T-helper 17 cell (primary cell): ENCODE results near the gene UBR7. TPM values are rescaled to one million over a fixed set of nuclear protein-coding genes. Genes with fewer than 3 reads are reported as not detected.
A peak's percentile ranks its signal among the peaks of the same experiment; 100 is the strongest.
"Not testable (repeated sequence)": the region's sequence is repeated elsewhere in the genome, so short reads cannot be mapped to it uniquely, and the experiment has no call there.

ENCODE experiments used
- ATAC-seq: fragments of 150-1000 bp; cut with Tn5 transposase; 2 replicates; pipeline ENCODE4 v1.10.0; 2021; ENCODE audit warnings: mild to moderate bottlenecking, moderate library complexity
- DNase-seq, 3 donors: peaks; one replicate each; pipeline versions ENCODE4 v3.0.0 to v3.0.0-alpha.2; 2020 to 2021
- H3K9me3 ChIP-seq: one replicate; pipeline ENCODE4 v1.7.0; 2013; ENCODE audit warnings: low read length, mild to moderate bottlenecking; ENCODE audit not compliant: control insufficient read depth, poor library complexity, severe bottlenecking
- H3K27ac Mint-ChIP-seq: one replicate; pipeline ENCODE4 v1.8.0; 2022; ENCODE audit warnings: mild to moderate bottlenecking, moderate library complexity, mixed read lengths
- H3K27me3 Mint-ChIP-seq: one replicate; pipeline ENCODE4 v1.8.0; 2022; ENCODE audit warnings: mixed read lengths
- H3K36me3 Mint-ChIP-seq: one replicate; pipeline ENCODE4 v1.8.0; 2022; ENCODE audit warnings: low read depth, mixed read lengths
- H3K4me1 Mint-ChIP-seq: one replicate; pipeline ENCODE4 v1.8.0; 2022; ENCODE audit warnings: mild to moderate bottlenecking, mixed read lengths
- H3K4me3 Mint-ChIP-seq: one replicate; pipeline ENCODE4 v1.8.0; 2022; ENCODE audit warnings: mild to moderate bottlenecking, moderate library complexity, mixed read lengths
- total RNA-seq, 4 donors: library from RNA in 2 of 4; stranded (reverse) in 2 of 4; gene quantifications; one replicate each; pipeline ENCODE4 v1.2.3 and lab custom pipeline; 2022 to 2026

UBR7 gene, protein sequence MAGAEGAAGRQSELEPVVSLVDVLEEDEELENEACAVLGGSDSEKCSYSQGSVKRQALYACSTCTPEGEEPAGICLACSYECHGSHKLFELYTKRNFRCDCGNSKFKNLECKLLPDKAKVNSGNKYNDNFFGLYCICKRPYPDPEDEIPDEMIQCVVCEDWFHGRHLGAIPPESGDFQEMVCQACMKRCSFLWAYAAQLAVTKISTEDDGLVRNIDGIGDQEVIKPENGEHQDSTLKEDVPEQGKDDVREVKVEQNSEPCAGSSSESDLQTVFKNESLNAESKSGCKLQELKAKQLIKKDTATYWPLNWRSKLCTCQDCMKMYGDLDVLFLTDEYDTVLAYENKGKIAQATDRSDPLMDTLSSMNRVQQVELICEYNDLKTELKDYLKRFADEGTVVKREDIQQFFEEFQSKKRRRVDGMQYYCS
- 10 to 100 TPM; 12.9 to 14.6 TPM for total RNA-seq
- total RNA-seq (lab: John Stamatoyannopoulos, UW) = 20.4 to 40.6 reads per million in 2 donors

DNA sequence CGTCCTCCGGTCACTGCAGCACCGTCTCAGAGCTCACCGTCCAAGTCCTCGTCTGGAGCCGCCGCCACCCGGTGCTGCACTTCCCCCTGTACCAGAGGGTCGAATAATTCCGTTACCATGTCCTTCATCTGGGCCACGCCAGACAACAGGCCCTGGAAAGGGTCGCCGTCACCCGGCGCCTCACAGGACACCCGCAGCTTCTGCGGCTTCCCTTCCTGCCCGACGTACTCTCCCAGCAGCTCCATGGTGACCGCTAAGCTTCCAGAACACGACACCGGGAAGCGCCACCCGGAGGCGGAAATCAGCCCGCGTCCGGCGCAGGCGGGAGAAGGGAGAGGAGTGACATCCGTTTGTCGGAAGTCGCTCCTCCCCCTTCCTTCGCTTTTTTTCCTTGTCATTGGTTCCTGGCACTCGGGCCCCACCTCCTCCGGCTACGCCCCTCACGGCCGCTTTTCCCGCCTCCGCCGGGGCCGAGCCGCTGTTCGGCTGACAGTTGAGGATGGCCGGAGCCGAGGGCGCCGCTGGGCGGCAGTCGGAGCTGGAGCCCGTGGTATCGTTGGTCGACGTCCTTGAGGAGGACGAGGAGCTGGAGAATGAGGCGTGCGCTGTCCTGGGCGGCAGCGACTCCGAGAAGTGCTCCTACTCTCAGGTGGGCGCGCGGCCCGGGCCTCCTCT, at the start of gene UBR7, which contains the start of gene GON7:
Gene UBR7, plus strand, starts transcription at position 464 of the 675 bp plus-strand sequence. Its CDS starts 36 bp downstream, at position 500.
Gene GON7, minus strand, starts transcription at position 273 of the 675 bp plus-strand sequence. Its CDS starts 28 bp downstream, at position 245.
- Mint-ChIP-seq H3K27ac (peak within 1 kb of the TSS; percentile 98), H3K36me3 (peaks cover 3% of the 10 kb centered on the region), H3K4me3 (peak within 1 kb of the TSS; percentile 97), H3K27me3 (no peaks in the 10 kb centered on the region), H3K4me1 (peaks cover 24% of the 10 kb centered on the region)
- H3K9me3 ChIP-seq = no peaks in the 10 kb centered on the region
- DNase-seq (peak; percentile 75 to 86 (median 81)), ATAC-seq (peak; percentile 98)

DNA sequence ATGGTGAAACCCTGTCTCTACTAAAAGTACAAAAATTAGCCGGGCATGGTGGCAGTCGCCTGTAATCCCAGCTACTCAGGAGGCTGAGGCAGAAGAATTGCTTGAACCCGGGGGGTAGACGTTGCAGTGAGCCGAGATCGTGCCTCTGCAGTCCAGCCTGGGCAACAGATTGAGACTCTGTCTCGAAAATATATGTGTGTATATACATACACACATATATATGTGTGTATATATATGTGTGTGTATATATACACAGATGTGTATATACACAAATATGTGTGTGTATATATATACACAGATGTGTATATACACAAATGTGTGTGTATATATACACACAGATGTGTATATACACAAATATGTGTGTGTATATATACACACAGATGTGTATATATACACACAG, 48.7 kb upstream of the UBR7 start:
- H3K9me3 ChIP-seq, H3K4me3 Mint-ChIP-seq, H3K27me3 Mint-ChIP-seq, ATAC-seq, H3K36me3 Mint-ChIP-seq, H3K4me1 Mint-ChIP-seq, DNase-seq, H3K27ac Mint-ChIP-seq: not testable (repeated sequence)

DNA sequence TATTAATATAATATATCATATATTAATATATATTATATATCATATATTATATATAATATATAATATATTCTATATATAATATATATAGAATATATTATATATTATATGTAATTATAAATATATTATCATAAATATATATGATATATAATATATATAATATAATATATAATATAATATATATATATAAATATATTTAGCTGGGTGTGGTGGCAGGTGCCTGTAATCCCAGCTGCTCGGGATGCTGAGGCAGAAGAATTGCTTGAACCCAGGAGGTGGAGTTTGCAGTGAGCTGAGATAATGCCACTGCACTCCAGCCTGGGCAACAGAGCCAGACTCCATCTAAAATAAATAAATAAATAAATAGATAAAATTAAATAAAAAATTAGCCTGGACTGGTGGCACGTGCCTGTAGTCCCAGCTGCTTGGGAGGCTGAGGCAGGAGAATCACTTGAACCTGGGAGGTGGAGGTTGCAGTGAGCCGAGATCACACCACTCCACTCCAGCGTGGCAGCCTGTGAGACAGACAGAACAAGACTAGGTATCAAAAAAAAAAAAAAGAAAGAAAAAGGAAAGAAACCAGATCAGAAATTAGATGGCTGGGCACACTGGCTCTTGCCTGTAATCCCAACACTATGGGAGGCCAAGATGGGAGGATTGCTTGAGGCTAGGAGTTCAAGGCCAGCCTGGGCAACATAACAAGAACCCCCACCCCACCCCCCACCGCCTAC, 47.3 kb upstream of the UBR7 start:
- not testable (repeated sequence) for H3K4me1 Mint-ChIP-seq, H3K4me3 Mint-ChIP-seq, ATAC-seq, H3K9me3 ChIP-seq, DNase-seq, H3K27me3 Mint-ChIP-seq, H3K27ac Mint-ChIP-seq, H3K36me3 Mint-ChIP-seq

DNA sequence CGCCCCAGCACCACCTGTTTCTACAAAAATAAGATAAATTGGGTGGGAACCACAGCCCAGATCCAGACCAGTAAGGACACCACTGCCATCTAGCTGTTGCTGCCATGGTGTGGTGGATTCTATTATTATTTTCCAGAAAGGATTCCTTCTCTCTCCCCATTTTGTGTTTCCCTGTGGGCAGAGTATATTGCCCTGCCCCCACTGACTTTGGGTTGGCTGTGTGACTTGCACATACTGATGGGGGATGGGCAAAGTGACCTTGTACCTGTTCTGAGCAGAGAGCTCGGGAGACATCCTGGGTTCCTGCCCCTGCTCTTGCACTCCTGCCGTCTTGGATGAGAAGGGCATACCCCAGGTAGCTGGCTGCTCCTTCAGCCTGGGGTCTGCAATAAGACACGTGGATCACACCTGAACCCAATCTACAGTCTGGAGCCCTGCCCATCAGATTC, 46.7 kb upstream of the UBR7 start:
- H3K9me3 ChIP-seq = no peaks in the 10 kb centered on the region
- H3K36me3 Mint-ChIP-seq = no peaks in the 10 kb centered on the region
- no peak overlapping the region for H3K27ac Mint-ChIP-seq
- no peaks in the 10 kb centered on the region for H3K4me1 Mint-ChIP-seq
- ATAC-seq (no peak), DNase-seq (no peak)
- H3K4me3 Mint-ChIP-seq = no peak overlapping the region
- H3K27me3 Mint-ChIP-seq = no peaks in the 10 kb centered on the region

DNA sequence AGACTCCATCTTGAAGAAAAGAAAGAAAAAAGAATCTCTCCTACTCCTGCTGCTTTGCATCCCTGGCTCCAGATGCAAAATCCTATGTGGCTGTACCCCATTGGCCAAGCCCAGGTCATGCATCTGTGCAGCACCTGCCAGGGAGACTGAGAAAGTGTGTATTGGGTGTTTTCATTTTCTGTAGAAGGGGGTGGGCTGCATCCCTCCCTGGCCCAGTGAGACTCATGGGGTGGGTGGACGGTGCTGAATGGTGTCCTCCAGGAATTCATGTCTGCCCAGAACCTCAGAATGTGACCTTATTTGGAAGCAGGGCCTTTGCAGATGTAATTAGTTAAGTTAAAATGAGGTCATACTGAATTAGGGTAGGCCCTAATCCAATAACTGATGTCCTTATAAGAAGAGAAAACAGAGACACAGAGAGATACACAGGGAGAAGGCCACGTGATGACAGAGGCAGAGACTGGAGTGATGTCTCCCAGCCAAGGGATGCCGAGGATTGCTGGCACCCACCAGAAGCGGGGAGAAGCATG, 45.6 kb upstream of the UBR7 start:
- no peaks in the 10 kb centered on the region for H3K9me3 ChIP-seq
- Mint-ChIP-seq H3K36me3 (no peaks in the 10 kb centered on the region), H3K27me3 (no peaks in the 10 kb centered on the region), H3K4me1 (no peaks in the 10 kb centered on the region), H3K4me3 (no peak overlapping the region), H3K27ac (no peak overlapping the region)
- ATAC-seq (no peak), DNase-seq (no peak)

DNA sequence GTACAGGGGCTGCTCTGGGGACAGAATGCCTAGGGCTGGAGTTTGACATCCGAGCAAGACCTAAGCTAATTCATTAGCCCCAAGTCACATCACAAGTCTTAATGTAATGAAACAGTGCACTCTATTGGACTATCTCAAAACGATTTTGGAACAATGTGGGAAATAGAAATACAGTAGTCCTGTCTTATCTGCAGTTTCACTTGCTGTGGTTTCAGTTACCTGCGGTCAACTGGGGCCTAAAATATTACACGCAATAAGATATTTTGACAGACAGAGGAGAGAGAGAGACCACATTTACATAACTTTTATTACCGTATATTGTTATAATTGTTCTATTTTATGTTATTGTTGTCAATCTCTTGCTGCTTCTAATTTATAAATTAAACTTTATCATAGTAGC, 43.5 kb upstream of the UBR7 start:
- Mint-ChIP-seq H3K27me3 (no peaks in the 10 kb centered on the region), H3K36me3 (no peaks in the 10 kb centered on the region), H3K4me1 (no peaks in the 10 kb centered on the region), H3K4me3 (no peak overlapping the region), H3K27ac (no peak overlapping the region)
- ATAC-seq = no peak
- H3K9me3 ChIP-seq = no peaks in the 10 kb centered on the region
- no peak for DNase-seq

DNA sequence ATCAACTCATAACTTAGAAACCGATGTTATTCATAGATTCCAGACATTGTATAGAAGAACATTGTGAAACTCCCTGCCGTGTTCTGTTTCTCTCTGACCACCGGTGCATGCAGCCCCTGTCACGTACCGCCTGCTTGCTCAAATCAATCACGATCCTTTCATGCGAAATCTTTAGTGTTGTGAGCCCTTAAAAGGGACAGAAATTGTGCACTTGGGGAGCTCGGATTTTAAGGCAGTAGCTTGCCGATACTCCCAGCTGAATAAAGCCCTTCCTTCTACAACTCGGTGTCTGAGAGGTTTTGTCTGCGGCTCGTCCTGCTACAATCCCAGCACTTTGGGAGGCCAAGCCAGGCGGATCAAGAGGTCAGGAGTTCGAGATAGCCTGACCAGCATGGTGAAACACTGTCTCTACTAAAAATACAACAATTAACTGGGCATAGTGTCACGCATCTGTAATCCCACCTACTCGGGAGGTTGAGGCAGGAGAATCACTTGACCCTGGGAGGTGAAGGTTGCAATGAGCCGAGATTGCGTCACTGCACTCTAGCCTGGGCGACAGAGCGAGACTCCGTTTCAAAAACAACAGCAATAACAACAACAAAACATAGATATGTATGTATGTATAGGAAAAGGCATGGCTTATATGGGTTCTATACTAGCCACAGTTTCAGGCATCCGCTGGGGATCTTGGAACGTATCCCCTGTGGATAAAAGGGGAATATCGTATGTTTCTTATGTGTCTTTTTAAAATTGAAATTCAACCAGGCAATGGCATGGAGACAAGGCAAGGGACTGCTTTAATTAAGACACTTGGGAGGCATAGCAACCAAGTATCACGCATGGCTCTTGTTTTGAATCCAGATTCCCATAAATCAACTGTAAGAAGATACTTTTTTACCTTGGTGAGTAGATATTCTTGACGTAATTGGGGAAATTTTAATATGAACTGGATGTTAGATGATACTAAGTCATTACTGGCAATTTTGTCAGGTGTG, 41.5 kb upstream of the UBR7 start:
- not testable (repeated sequence) for DNase-seq, H3K27ac Mint-ChIP-seq, H3K9me3 ChIP-seq, H3K4me1 Mint-ChIP-seq, H3K27me3 Mint-ChIP-seq, H3K36me3 Mint-ChIP-seq, H3K4me3 Mint-ChIP-seq, ATAC-seq

DNA sequence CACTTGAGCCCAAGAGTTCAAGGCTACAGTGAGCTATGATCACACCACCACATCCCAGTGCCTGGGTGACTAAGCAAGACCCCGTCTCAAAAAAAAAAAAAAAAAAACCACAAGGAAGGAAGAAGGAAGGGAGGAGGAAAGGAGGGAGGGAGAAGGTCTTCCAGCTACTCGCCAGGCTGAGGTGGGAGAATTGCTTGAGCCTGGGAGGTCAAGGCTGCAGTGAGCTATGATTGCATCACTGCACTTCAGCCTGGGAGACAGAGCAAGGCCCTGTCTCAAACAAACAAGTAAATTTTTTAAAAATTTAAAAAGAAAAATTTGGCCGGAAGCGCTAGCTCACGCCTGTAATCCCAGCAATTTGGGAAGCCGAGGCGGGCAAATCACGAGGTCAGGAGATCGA, 38.4 kb upstream of the UBR7 start:
- not testable (repeated sequence) for H3K36me3 Mint-ChIP-seq, ATAC-seq, H3K4me3 Mint-ChIP-seq, H3K9me3 ChIP-seq, H3K27ac Mint-ChIP-seq, H3K4me1 Mint-ChIP-seq, DNase-seq, H3K27me3 Mint-ChIP-seq

DNA sequence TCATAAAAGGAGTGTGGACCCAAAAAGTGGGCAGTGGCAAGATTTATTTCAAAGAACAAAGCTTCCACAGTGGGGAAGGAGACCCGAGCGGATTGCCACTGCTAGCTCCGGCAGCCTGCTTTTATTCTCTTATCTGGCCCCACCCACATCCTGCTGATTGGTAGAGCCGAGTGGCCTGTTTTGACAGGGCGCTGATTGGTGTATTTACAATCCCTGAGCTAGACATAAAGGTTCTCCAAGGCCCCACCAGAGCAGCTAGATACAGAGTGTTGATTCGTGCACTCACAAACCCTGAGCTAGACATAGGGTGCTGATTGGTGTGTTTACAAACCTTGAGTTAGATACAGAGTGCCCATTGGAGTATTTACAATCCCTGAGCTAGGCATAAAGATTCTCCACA, 37.4 kb upstream of the UBR7 start:
- not testable (repeated sequence) for DNase-seq, ATAC-seq, H3K27me3 Mint-ChIP-seq, H3K27ac Mint-ChIP-seq, H3K9me3 ChIP-seq, H3K4me3 Mint-ChIP-seq, H3K36me3 Mint-ChIP-seq, H3K4me1 Mint-ChIP-seq

DNA sequence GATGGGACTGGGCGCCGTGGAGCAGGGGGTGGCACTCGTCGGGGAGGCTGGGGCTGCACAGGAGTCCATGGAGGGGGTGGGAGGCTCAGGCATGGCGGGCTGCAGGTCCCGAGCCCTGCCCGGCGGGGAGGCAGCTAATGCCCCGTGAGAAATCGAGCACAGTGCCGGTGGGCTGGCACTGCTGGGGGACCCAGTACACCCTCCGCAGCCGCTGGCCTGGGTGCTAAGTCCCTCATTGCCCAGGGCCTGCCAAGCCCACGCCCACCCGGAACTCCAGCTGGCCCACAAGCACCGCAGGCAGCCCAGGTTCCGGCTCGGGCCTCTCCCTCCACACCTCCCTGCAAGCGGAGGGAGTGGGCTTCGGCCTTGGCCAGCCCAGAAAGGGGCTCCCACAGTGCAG, 36.9 kb upstream of the UBR7 start:
- not testable (repeated sequence) for ATAC-seq

DNA sequence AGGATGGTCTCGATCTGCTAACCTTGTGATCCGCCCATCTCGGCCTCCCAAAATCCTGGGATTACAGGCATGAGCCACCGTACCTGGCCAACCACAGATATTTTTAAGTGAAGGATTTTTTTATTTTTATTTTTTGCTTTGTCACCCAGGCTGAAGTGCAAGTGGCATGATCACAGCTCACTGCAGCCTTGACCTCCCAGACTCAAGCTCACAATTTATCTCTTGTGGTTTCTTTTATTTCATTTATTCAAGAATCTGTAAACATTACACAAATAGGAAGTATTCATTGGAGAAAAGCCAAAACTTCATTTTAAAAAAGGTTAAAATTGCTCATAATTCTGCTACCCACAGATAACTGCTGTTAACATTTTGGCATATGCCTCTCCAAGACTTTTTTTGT, 35.7 kb upstream of the UBR7 start:
- DNase-seq (no peak), ATAC-seq (no peak)
- no peak overlapping the region for H3K4me3 Mint-ChIP-seq
- no peaks in the 10 kb centered on the region for H3K36me3 Mint-ChIP-seq
- H3K4me1 Mint-ChIP-seq = no peaks in the 10 kb centered on the region
- peaks cover 9% of the 10 kb centered on the region for H3K27me3 Mint-ChIP-seq
- H3K9me3 ChIP-seq = no peaks in the 10 kb centered on the region
- H3K27ac Mint-ChIP-seq = peak overlapping the region; percentile 57

More for the DNA sequence above, 36.9 kb upstream of the UBR7 start:
- H3K4me3 Mint-ChIP-seq, H3K27ac Mint-ChIP-seq, DNase-seq, H3K4me1 Mint-ChIP-seq, H3K9me3 ChIP-seq, H3K27me3 Mint-ChIP-seq, H3K36me3 Mint-ChIP-seq: not testable (repeated sequence)

DNA sequence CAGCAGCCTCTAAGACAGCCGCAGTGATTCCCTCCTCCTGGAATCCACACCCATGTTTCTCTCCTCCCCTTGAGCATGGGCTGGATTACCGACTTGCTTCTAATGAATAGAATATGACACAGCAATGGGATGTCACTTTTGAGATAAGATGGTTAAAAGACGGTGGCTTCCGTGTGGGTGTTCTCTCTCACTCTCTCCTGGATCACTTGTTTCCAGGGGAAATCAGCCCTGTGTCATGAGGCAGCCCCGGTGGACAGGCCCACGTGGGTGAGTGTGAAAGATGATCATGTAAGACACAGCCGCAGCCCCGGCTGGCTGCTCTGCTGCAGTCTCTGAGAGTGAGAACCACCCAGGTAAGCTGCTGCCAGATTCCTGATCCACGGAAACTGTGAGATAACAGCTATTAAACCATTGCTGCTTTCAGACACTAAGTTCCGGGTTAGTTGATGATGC, 33.1 kb upstream of the UBR7 start:
- no peak for ATAC-seq
- peaks cover 9% of the 10 kb centered on the region for H3K27me3 Mint-ChIP-seq

More for the DNA sequence above, 33.1 kb upstream of the UBR7 start:
- Mint-ChIP-seq H3K27ac (no peak overlapping the region), H3K36me3 (no peaks in the 10 kb centered on the region), H3K4me1 (peaks cover 2% of the 10 kb centered on the region), H3K4me3 (no peak overlapping the region)
- H3K9me3 ChIP-seq = no peaks in the 10 kb centered on the region
- no peak for DNase-seq
